Measurements from ENCODE around the gene PLAAT2.
"Not testable (repeated sequence)": the region's sequence is repeated elsewhere in the genome, so short reads cannot be mapped to it uniquely, and the experiment has no call there.

The PLAAT2 gene

GRCh38 chr11:63574856-63575602 lies 11.8 kb upstream of the PLAAT2 start:
- DNase-seq, result no peak

- DNase-seq, result peak; percentile 28
Observed at GRCh38 chr11:63573881-63574855, 11.0 kb upstream of the PLAAT2 start.

- no peak for DNase-seq
Observed at GRCh38 chr11:63572026-63572688, 9.0 kb upstream of the PLAAT2 start.

GRCh38 chr11:63569570-63569969 lies 6.4 kb upstream of the PLAAT2 start:
- DNase-seq, result no peak

- DNase-seq, result no peak
Observed at GRCh38 chr11:63567044-63567840, 4.1 kb upstream of the PLAAT2 start.

- no peak for DNase-seq
Observed at GRCh38 chr11:63564784-63565350, 1.7 kb upstream of the PLAAT2 start.

GRCh38 chr11:63564056-63564774 lies 1.0 kb upstream of the PLAAT2 start:
- DNase-seq, result no peak

- no peak for DNase-seq
Observed at GRCh38 chr11:63560506-63561180, 2.5 kb downstream of the PLAAT2 start.

GRCh38 chr11:63558459-63559157 lies 4.6 kb downstream of the PLAAT2 start:
- peak; percentile 82 for DNase-seq

- DNase-seq, result peak; percentile 18
Observed at GRCh38 chr11:63557570-63557969, 5.6 kb downstream of the PLAAT2 start.

- no peak for DNase-seq
Observed at GRCh38 chr11:63556404-63557013, 6.7 kb downstream of the PLAAT2 start.

- no peak for DNase-seq
Observed at GRCh38 chr11:63554877-63555223, 8.3 kb downstream of the PLAAT2 start.

GRCh38 chr11:63553759-63554158 lies 9.4 kb downstream of the PLAAT2 start:
- no peak for DNase-seq

- no peak for DNase-seq
Observed at GRCh38 chr11:63552921-63553320, 10.3 kb downstream of the PLAAT2 start.

GRCh38 chr11:63551889-63552266 lies 11.3 kb downstream of the PLAAT2 start:
- no peak for DNase-seq

- no peak for DNase-seq
Observed at GRCh38 chr11:63551091-63551888, 11.9 kb downstream of the PLAAT2 start.

GRCh38 chr11:63550156-63550700 lies 13.0 kb downstream of the PLAAT2 start:
- not testable (repeated sequence) for DNase-seq

- no peak for DNase-seq
Observed at GRCh38 chr11:63549411-63549810, 13.8 kb downstream of the PLAAT2 start.

- DNase-seq, result no peak
Observed at GRCh38 chr11:63548178-63548577, 15.0 kb downstream of the PLAAT2 start.

All from NCI-H146 (cell line).